Inferior parietal cortex (tissue), 1 donor: Measurements from ENCODE around the gene PPDPF.
A peak's percentile ranks its signal among the peaks of the same experiment; 100 is the strongest.
"Not testable (repeated sequence)": the region's sequence is repeated elsewhere in the genome, so short reads cannot be mapped to it uniquely, and the experiment has no call there.

Source experiments
- DNase-seq: peaks from one replicate; pipeline ENCODE4 v3.0.0-alpha.2; 2016; ENCODE audit errors: extremely low spot score

PPDPF gene

DNA sequence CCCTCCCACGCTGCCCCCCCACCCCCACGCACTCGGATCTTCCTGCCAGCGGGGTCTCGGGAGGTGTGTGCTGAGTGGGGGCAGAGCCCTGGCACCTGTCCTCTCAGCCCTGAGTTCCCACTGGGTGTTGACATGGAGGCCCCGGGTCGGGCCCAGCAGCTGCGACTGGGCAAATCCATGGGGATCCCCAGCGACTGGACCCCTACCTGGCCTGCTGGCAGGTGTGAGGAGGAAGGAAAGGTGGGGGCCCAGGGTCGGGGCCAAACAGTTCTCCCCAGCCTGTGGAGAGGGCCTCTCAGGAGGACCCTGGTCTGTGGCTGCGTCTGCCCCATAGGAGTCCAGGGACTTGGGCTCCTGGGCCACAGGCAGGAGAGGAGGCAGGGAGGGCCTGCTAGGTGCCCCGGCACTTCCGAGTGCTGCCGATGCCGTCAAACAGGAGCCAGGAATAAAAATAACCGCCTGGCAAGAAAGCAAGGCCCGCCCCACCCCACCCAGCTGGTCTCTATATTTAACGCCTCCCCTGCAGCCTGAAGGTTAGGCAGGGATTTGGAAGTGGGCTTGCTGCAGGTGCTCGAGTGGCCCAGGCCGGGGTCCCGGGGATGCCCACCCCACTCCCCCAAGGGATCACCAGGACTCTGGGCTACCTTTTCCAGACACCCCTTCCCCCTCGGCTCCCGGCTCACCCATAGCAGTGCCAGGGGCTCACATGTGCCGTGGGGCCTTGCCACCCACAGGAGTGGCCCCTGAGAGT is 20.2 kb upstream of the PPDPF start:
- no peak for DNase-seq

- no peak for DNase-seq
These were observed 19.4 kb upstream of the PPDPF start for GRCh38 chr20:63500902-63501817.

DNA sequence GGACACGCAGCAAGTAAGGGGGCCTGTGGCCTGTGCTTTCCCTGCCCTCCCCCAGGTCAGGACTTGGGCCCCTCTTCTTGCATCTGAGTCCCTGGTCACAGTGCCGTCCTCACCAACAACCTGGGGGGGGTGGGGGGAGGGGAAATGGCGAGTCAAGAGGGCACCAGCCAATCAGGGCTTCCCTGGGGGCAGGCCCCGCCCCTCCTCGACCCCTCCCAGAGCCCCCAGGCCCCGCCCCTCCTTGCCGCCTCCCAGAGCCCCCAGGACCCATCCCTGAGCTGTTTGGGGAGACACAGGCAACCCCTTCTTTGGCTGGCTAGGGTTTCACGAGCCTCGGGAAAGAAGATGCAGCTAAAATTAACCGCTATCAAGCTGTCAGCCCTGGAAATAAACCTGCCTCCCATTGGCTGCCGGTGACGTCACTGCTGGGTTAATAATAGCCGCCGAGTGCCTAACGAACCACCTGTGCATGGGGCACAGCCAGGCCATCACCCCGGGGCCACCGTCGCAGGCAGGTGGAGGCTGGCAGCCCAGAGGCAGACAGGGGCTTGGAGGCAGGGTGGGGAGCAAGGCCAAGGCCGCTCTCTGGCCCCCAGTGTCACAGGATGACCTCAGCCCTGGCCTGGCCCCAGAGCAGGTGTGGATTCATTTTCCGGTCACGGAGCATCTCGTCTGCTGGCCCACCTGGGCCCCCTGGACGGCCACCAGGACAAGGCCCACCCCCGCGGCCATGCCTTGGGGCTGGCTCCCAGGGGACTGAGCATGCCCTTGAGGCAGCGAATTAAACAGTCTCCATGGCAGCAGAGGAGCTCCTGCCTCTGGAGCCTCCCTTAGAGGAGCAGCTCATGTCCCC is 18.5 kb upstream of the PPDPF start:
- peak; percentile 63 for DNase-seq

- no peak for DNase-seq
These were observed 17.8 kb upstream of the PPDPF start for GRCh38 chr20:63502671-63503172.

- no peak for DNase-seq
These were observed 17.0 kb upstream of the PPDPF start for GRCh38 chr20:63503524-63503923.

- no peak for DNase-seq
These were observed 15.9 kb upstream of the PPDPF start for GRCh38 chr20:63504642-63505041.

DNA sequence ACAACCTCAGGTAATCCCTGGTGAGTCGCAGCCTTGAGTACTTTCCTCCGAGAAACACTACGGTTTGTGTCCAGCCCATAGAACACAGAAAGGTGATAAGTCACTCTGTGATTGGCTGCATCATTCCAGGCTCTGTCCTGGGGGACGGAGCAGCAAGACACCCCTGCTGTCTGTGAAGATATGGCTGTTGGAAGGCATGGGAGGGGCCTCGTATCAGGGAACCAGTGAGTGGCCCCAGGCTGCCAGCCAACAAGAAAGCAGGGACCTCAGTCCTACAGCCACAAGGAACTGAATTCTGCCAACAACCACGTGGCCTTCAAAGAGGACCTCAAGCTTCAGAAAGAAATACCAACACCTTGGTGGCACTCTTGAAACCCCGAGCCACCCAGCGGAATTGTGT is 15.3 kb upstream of the PPDPF start:
- no peak for DNase-seq

GRCh38 chr20:63505723-63506122 is 14.8 kb upstream of the PPDPF start:
- no peak for DNase-seq

GRCh38 chr20:63507083-63507743 is 13.4 kb upstream of the PPDPF start:
- DNase-seq, result no peak

GRCh38 chr20:63508072-63508768 is 12.3 kb upstream of the PPDPF start:
- DNase-seq, result no peak

- no peak for DNase-seq
These were observed 11.4 kb upstream of the PPDPF start for GRCh38 chr20:63509088-63509564.

DNA sequence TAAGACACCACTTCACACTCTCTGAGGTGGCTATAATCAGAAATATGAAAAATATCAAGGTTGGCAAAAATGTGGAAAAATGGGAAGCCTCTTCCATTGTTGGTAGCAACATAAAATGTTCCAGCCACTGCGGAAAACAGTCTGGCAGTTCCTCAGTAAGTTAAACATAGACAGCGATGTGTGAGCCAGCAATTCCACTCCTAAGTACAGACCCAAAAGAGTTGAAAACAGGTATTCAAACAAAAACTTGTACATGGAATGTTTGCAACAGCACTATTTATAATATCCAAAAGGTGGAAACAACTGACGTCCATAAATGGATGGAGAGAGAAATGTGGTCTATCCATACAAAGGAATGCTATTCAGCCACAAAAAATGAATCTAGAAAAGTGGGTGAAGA is 7.4 kb upstream of the PPDPF start:
- DNase-seq, result no peak

GRCh38 chr20:63514520-63514919 is 6.0 kb upstream of the PPDPF start:
- DNase-seq, result not testable (repeated sequence)

GRCh38 chr20:63517376-63518309 is 2.9 kb upstream of the PPDPF start:
- DNase-seq, result no peak

DNA sequence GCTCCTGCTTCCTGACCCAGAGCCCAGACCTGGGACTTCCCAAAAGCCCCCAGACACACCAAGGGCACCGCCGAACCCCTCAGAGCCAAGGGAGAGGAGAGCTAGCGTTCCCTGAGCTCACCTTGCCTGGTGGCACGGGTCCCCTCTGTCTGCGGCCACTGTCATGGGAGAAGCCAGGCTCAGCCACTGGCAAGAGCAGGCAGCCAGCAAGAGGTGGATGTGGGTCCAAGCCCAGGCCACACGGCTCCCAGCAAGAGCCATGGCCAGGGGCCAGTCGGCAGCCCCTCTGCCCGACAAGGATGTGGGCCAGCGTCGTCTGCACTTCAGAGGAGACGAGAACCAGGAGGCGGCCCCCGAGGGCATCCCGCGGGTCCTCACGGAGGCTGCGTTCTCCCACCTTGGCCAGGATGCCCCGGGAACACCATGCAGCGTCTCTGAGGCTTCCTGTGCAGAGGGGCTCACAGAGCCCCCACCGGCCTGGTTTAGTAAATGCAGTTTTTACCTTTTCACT is 2.2 kb upstream of the PPDPF start:
- DNase-seq, result no peak

- no peak for DNase-seq
These were observed 1.5 kb upstream of the PPDPF start for GRCh38 chr20:63518946-63519667.

- no peak for DNase-seq
These were observed 679 bp upstream of the PPDPF start for GRCh38 chr20:63519668-63520503.
